ENCODE data around the gene SPAM1.
"Not testable (repeated sequence)": the region's sequence is repeated elsewhere in the genome, so short reads cannot be mapped to it uniquely, and the experiment has no call there.

SPAM1 gene

GRCh38 chr7:123958186-123958703 is 33.2 kb downstream of the SPAM1 start:
- DNase-seq: no peak

GRCh38 chr7:123961771-123962170 is 36.7 kb downstream of the SPAM1 start:
- no peak for DNase-seq

- no peak for DNase-seq
Measured at GRCh38 chr7:123966936-123967335, 41.9 kb downstream of the SPAM1 start.

- DNase-seq: no peak
Measured at GRCh38 chr7:123972045-123972444, 47.0 kb downstream of the SPAM1 start.

GRCh38 chr7:123972831-123973230 is 47.8 kb downstream of the SPAM1 start:
- no peak for DNase-seq

- DNase-seq: no peak
Measured at GRCh38 chr7:123974326-123974908, 49.4 kb downstream of the SPAM1 start.

GRCh38 chr7:123975084-123975483 is 50.0 kb downstream of the SPAM1 start:
- no peak for DNase-seq

- DNase-seq: no peak
Measured at GRCh38 chr7:123977081-123977480, 52.0 kb downstream of the SPAM1 start.

- DNase-seq: no peak
Measured at GRCh38 chr7:123979876-123980275, 54.8 kb downstream of the SPAM1 start.

GRCh38 chr7:123987445-123987844 is 62.4 kb downstream of the SPAM1 start:
- DNase-seq: no peak

- DNase-seq: no peak
Measured at GRCh38 chr7:123992913-123993518, 68.0 kb downstream of the SPAM1 start.

GRCh38 chr7:123993996-123994395 is 69.0 kb downstream of the SPAM1 start:
- no peak for DNase-seq

- DNase-seq: no peak
Measured at GRCh38 chr7:123994449-123994848, 69.4 kb downstream of the SPAM1 start.

GRCh38 chr7:123995617-123996326 is 70.7 kb downstream of the SPAM1 start:
- DNase-seq: no peak

- no peak for DNase-seq
Measured at GRCh38 chr7:123996327-123996625, 71.2 kb downstream of the SPAM1 start.

GRCh38 chr7:123998921-123999320 is 73.9 kb downstream of the SPAM1 start:
- no peak for DNase-seq

- no peak for DNase-seq
Measured at GRCh38 chr7:123999703-124000102, 74.7 kb downstream of the SPAM1 start.

GRCh38 chr7:124008296-124008695 is 83.3 kb downstream of the SPAM1 start:
- DNase-seq: not testable (repeated sequence)

GRCh38 chr7:124009321-124009720 is 84.3 kb downstream of the SPAM1 start:
- DNase-seq: no peak
